GM19023 (cell line): ENCODE results near the gene HS3ST4.
"Not testable (repeated sequence)": the region's sequence is repeated elsewhere in the genome, so short reads cannot be mapped to it uniquely, and the experiment has no call there.

Experiments used
- ATAC-seq: cut with Tn5 transposase; IDR thresholded peaks from one replicate; pipeline ENCODE4 v1.9.1; 2021; ENCODE audit warnings: mild to moderate bottlenecking, moderate library complexity; ENCODE audit not compliant: unreplicated experiment

The HS3ST4 gene

DNA sequence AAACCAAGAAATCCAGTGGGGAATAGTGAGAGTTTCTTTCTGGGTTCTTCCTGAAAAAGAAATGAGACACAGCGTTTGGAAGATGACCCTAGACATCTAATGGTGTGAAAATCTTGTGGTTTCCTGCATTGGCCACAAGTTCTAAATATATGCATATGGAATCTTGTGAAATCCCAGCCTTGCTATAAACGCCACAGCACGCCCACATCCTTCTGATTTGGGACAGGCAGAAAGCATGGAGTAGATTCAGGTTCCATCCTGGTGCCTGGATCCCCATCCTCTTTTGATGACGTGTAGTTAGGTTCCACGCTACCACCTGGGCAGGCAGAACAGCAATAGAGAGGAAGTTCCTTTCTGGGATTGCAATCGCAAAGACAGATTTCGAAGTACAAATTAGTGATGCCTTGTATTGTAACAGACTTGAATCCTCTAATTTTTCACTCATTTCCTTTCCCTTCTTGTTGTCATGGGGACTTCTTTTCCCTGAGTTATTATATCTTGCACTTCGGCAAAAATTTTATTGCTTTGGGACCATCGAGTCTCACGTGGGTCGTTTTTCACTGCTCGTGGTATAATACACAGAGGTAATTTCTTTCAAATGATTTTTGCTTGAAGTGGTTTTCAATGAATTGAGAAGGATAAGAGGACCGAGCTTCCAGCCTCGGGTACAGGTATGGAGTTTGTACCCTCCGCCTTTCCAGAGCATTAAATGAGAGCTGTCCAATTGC, 37.6 kb downstream of the HS3ST4 start:
- ATAC-seq: no peak

- no peak for ATAC-seq
Measured at GRCh38 chr16:25730396-25730795, 38.6 kb downstream of the HS3ST4 start.

DNA sequence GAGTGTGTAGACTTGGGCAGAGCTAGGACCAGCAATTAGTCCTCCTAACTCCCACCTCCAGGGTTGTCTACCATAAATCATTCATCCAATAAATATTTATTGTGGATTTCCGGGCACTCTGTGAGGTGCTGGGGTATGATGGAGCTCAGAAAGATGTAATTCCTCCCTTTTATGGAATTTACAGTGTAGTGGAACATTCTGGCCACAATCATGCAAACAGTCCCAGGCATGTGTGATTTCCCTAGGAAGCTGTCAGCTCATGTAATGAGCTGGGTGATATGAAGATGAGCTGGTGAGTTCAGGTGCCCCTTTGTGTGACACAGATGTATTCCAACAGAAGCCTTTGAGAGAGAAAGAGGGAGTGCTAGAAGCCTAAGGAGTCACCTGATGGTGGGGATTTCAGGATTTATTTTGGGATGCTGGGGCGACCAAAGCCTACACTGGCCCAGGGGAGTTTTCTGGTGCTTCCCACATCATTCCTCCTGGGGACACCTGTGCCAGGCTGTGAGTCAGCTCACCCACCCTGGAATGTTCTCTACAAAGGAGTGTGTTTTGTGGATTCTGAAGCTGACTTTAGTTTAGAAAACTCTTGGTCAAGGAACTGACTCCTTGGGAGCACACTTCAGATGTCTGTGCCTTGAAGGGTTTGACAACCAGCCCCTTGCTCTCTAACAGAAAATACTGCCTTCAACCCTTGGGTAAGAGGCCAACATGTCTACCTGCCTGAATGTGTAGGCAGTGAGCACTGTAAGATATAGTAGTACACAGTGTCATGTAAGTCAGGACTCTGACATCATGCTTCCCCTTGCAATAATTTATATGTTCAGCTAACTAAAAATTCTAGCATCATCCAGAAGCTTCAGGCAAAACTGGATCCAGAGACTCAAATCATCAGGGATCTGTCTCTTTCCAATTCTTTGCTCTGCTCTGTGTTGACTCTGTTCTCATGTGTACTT, 42.9 kb downstream of the HS3ST4 start:
- no peak for ATAC-seq

- ATAC-seq: no peak
Measured at GRCh38 chr16:25735645-25736044, 43.9 kb downstream of the HS3ST4 start.

- ATAC-seq: no peak
Measured at GRCh38 chr16:25747160-25747758, 55.5 kb downstream of the HS3ST4 start.

DNA sequence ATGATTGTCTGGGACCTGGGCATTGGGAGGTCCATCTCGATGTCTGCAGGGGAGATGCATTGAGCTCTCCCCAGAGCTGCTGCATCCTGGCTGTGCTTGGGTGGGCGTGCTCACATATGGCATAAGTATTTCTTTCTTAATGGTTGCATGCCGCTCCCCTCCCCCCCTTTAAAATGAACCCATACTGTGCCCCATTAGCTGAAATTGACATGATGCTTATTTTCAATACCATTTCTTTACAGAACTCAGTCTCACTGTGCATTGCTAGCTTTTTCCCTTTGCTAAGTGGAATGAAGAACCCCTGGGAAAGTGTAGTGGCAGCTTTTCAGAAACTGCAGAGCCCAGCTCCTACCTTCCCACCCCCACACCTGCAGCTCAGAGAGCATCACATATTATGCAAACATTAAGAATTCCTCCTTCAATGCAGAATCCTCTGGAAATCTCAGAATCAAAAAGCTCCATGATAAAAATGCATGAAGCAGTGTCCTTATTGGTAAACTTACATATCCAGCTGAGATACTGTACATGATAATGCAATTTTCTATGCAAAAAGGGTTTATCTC, 56.4 kb downstream of the HS3ST4 start:
- ATAC-seq: no peak

DNA sequence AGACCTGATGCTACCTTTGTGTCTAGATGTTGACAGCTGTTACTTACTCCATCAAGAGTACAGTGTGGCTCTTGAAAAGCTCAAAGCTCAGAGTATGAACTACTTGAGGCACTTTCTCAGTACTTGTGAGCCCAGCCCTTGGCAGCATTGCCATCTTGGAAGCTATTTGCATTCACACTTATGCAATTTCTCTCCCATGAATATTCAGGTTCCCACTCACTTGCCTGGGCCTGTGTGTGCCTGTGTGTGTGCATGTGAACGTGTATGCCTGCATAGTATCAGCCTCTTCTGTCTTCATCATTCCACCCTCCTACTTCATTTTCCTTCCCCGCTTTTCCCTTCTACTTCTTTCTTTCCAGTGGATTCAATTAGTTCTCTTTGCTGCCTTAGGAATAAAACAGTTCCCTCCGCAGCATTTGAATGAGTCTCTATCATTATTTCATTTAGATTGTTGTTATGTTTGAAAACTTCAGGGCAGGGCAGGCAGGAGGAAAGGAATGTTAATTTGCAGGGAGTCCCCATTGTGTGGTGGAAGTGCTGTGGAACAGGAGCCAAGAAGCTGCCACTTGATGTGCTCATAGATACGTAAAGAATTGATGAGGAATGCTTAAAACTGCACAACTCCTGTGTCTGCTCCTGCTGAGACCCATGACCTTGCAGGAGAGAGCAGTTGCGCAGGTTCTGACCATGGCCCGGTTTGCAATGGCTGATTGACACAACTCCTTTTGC, 58.9 kb downstream of the HS3ST4 start:
- no peak for ATAC-seq

- no peak for ATAC-seq
Measured at GRCh38 chr16:25751230-25751835, 59.6 kb downstream of the HS3ST4 start.

DNA sequence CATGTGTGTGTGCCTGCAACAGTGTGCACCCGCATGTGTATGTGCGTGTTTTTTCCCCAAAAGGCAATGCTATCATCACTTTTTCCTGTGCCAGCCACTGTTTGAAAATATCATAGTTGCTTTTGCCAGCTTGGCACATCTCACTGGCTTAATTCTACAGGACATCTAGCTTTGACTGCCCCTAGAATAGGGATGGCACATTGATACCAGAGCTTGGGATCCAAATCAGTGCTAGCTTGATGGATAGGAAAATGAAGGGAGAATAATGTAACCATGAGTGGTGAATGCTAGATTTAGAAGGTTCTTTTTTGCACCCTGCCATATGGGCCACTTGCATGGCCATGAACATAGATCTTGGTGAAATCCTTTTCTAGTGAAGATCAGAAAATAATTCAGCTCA, 72.7 kb downstream of the HS3ST4 start:
- no peak for ATAC-seq

- no peak for ATAC-seq
Measured at GRCh38 chr16:25771216-25771615, 79.5 kb downstream of the HS3ST4 start.

DNA sequence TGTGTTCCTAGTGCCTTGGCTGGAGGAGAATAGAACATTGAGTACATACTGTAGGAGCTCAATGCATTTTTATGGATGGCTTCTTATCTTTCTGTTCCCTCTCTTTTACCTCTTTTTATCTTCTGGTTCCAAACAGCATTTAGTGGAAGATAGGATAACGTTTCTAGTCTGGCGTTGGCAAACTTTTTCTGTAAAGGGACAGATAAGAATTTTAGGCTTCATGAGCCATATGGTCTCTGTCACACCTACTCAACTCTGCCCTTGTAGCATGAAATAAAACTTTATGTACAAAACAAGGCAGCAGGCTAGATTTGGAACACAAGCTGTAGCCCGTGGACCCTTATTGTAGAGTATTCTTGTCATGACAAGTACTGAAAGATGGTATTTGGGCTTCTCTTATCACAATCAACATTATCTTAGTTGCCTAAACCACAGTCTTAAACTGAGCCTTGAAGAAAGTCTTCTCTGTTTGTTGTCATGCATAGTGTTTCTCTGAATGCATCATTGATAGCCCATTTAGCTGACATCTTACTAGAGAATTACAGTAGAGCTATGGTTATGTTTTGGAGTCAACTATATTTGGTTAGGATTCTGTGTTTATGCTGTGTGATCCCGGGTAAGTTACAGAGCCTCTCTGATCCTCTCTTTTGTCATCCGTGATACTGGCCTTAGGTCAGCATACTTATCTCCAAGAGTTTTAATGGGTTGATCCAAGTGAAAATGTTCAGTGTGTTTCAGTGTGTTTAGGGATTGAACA, 80.2 kb downstream of the HS3ST4 start:
- ATAC-seq: no peak

DNA sequence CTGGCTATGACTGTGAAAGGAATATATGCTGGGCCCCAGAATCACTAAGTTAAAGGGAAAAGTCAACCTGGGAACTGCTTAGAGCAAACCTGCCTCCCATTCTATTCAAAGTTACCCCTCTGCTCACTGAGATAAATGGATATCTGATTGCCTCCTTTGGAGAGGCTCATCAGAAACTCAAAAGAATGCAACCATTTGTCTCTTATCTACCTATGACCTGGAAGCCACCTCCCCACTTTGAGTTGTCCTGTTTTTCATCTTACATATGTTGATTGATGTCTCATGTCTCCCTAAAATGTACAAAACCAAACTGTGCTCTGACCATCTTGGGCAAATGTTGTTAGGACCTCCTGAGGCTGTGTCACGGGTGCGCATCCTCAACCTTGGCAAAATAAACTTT, 84.5 kb downstream of the HS3ST4 start:
- not testable (repeated sequence) for ATAC-seq

- no peak for ATAC-seq
Measured at GRCh38 chr16:25783226-25783625, 91.5 kb downstream of the HS3ST4 start.

DNA sequence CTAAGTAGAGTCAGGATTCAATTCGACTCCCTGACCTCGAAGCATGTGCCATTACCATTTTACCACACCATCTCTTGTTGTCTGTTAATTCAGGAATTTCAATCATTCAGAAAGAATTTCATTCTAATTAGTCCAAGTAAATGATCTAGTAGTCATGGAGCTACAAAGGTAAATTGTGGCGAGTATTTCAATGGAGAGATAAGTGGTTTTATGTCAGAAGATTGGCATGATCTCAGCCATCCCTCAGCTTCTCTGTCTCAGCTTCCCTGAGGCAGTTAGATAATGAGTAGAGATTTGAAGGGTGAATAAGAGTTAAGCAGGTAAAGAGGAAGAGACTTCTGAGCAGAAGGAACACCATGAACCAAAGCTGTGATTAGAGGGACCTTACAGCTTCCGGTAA, 93.6 kb downstream of the HS3ST4 start:
- ATAC-seq: no peak

- ATAC-seq: no peak
Measured at GRCh38 chr16:25786748-25787147, 95.0 kb downstream of the HS3ST4 start.

DNA sequence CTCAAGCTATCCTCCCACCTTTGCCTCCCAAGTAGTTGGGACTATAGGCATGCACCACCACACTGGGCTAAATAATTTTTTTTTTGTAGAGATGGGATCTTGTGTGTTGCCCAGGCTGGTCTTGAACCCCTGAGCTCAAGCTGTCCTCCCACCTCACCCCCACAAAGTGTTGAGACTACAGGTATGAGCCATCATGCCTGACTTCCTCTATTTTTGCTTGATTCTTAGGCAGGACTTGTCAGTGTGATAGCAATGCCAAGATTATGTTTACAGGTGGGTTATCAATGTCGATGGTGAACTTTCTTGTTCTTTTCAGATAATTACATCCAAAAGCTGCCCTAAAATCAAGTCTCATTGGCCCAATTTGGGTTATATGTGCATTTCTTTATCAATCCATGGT, 96.9 kb downstream of the HS3ST4 start:
- ATAC-seq: no peak

GRCh38 chr16:25796239-25796638, 104.5 kb downstream of the HS3ST4 start:
- no peak for ATAC-seq

- no peak for ATAC-seq
Measured at GRCh38 chr16:25798065-25798464, 106.3 kb downstream of the HS3ST4 start.

GRCh38 chr16:25799816-25800215, 108.1 kb downstream of the HS3ST4 start:
- no peak for ATAC-seq

GRCh38 chr16:25812215-25812614, 120.5 kb downstream of the HS3ST4 start:
- ATAC-seq: no peak
